GM23338 (cell line): ENCODE data around the gene RMND1.

ENCODE experiments used
- CREB1 ChIP-seq: fragments of 250-450 bp; sonication (Bioruptor Pico); IDR thresholded peaks from 2 replicates; pipeline ENCODE4 v1.5.0; 2020; ENCODE audit warnings: low read depth, mild to moderate bottlenecking, moderate library complexity
- EZH2 ChIP-seq: fragments of 200-600 bp; sonication (generic); IDR thresholded peaks from one replicate; pipeline ENCODE4 v1.8.0; 2017; ENCODE audit warnings: antibody characterized with exemption, mild to moderate bottlenecking, low read depth; ENCODE audit not compliant: unreplicated experiment
- EZH2phosphoT487 ChIP-seq: fragments of 200-600 bp; sonication (generic); IDR thresholded peaks from one replicate; pipeline ENCODE4 v1.8.1; 2018; ENCODE audit warnings: antibody characterized with exemption; ENCODE audit not compliant: unreplicated experiment
- JUNB ChIP-seq: IDR thresholded peaks from one replicate; pipeline ENCODE4 v1.6.1; 2016; ENCODE audit warnings: antibody characterized with exemption; ENCODE audit not compliant: unreplicated experiment
- NANOG ChIP-seq: IDR thresholded peaks from 2 replicates; pipeline ENCODE4 v1.6.1; 2016; ENCODE audit warnings: antibody characterized with exemption, borderline replicate concordance
- POLR2AphosphoS5 ChIP-seq: IDR thresholded peaks from 2 replicates; pipeline ENCODE4 v1.6.1; 2016; ENCODE audit warnings: antibody characterized with exemption, low read depth
- STAT1 ChIP-seq: IDR thresholded peaks from one replicate; pipeline ENCODE4 v1.6.1; 2016; ENCODE audit warnings: antibody characterized with exemption; ENCODE audit not compliant: unreplicated experiment
- ZNF114 ChIP-seq: fragments of 250-450 bp; sonication (Bioruptor Pico); IDR thresholded peaks from 2 replicates; pipeline ENCODE4 v1.5.0; 2020; ENCODE audit warnings: mild to moderate bottlenecking, moderate library complexity
- TF ChIP-seq, protein P1 (sequence below), 2 experiments: fragments of 200-600 bp in 1 of 2; sonication (generic) in 1 of 2; conservative IDR thresholded peaks; 2 replicates each; pipeline versions ENCODE4 v1.5.1 to v1.6.1; 2016 to 2017; ENCODE audit warnings: antibody characterized with exemption in 2 of 2, low read depth in 2 of 2, mild to moderate bottlenecking in 2 of 2, moderate library complexity in 1 of 2
- TF ChIP-seq, protein P2 (sequence below): IDR thresholded peaks from one replicate; pipeline ENCODE4 v1.6.1; 2018; ENCODE audit warnings: antibody characterized with exemption; ENCODE audit not compliant: unreplicated experiment
- TF ChIP-seq, protein P3 (sequence below): fragments of 250-450 bp; sonication (Bioruptor Pico); IDR thresholded peaks from 2 replicates; pipeline ENCODE4 v1.5.0; 2020; ENCODE audit warnings: mild to moderate bottlenecking, moderate library complexity

DNA sequence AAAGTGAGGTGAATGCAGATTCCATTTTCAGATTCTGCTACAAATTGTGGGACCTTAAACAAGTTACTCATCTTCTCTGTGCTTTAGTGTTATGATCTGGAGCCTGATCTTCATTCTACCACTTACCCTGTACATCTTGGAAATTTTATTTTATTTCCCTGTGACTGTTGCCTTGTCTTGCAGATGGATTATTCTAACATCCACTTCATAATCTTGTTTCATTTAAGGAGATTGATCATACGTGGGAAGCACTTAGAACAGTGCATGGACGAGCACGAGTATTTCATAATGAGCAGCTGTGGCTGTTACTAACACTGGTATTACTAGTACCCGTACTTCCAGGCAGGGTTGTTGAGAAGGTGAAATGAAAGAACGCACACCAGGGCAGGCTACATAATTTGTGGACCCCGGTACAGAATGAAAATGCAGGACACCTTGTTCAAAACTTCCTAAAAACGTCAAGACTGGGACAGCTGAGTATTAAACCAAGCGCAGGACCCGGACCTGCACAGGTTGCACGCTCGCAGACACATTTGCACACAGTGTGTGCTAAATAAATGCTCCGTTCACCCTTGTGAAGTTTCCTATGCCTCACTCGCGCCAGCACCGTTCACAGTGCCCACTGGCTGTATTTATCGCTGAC, 41.4 kb upstream of the RMND1 start:
- TF ChIP-seq STAT1 (no peak), ZNF114 (CRISPR knock-in tag) (no peak), POLR2AphosphoS5 (no peak), EZH2phosphoT487 (no peak), JUNB (no peak), EZH2 (no peak), CREB1 (CRISPR knock-in tag) (no peak), NANOG (no peak)
- TF ChIP-seq, protein P1, sequence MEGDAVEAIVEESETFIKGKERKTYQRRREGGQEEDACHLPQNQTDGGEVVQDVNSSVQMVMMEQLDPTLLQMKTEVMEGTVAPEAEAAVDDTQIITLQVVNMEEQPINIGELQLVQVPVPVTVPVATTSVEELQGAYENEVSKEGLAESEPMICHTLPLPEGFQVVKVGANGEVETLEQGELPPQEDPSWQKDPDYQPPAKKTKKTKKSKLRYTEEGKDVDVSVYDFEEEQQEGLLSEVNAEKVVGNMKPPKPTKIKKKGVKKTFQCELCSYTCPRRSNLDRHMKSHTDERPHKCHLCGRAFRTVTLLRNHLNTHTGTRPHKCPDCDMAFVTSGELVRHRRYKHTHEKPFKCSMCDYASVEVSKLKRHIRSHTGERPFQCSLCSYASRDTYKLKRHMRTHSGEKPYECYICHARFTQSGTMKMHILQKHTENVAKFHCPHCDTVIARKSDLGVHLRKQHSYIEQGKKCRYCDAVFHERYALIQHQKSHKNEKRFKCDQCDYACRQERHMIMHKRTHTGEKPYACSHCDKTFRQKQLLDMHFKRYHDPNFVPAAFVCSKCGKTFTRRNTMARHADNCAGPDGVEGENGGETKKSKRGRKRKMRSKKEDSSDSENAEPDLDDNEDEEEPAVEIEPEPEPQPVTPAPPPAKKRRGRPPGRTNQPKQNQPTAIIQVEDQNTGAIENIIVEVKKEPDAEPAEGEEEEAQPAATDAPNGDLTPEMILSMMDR (conservative IDR thresholded peaks at IDR 0.05; ENCODE audit: low read depth in 2 of 2): no peak
- TF ChIP-seq, protein P2, sequence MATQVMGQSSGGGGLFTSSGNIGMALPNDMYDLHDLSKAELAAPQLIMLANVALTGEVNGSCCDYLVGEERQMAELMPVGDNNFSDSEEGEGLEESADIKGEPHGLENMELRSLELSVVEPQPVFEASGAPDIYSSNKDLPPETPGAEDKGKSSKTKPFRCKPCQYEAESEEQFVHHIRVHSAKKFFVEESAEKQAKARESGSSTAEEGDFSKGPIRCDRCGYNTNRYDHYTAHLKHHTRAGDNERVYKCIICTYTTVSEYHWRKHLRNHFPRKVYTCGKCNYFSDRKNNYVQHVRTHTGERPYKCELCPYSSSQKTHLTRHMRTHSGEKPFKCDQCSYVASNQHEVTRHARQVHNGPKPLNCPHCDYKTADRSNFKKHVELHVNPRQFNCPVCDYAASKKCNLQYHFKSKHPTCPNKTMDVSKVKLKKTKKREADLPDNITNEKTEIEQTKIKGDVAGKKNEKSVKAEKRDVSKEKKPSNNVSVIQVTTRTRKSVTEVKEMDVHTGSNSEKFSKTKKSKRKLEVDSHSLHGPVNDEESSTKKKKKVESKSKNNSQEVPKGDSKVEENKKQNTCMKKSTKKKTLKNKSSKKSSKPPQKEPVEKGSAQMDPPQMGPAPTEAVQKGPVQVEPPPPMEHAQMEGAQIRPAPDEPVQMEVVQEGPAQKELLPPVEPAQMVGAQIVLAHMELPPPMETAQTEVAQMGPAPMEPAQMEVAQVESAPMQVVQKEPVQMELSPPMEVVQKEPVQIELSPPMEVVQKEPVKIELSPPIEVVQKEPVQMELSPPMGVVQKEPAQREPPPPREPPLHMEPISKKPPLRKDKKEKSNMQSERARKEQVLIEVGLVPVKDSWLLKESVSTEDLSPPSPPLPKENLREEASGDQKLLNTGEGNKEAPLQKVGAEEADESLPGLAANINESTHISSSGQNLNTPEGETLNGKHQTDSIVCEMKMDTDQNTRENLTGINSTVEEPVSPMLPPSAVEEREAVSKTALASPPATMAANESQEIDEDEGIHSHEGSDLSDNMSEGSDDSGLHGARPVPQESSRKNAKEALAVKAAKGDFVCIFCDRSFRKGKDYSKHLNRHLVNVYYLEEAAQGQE: no peak
- TF ChIP-seq, protein P3, sequence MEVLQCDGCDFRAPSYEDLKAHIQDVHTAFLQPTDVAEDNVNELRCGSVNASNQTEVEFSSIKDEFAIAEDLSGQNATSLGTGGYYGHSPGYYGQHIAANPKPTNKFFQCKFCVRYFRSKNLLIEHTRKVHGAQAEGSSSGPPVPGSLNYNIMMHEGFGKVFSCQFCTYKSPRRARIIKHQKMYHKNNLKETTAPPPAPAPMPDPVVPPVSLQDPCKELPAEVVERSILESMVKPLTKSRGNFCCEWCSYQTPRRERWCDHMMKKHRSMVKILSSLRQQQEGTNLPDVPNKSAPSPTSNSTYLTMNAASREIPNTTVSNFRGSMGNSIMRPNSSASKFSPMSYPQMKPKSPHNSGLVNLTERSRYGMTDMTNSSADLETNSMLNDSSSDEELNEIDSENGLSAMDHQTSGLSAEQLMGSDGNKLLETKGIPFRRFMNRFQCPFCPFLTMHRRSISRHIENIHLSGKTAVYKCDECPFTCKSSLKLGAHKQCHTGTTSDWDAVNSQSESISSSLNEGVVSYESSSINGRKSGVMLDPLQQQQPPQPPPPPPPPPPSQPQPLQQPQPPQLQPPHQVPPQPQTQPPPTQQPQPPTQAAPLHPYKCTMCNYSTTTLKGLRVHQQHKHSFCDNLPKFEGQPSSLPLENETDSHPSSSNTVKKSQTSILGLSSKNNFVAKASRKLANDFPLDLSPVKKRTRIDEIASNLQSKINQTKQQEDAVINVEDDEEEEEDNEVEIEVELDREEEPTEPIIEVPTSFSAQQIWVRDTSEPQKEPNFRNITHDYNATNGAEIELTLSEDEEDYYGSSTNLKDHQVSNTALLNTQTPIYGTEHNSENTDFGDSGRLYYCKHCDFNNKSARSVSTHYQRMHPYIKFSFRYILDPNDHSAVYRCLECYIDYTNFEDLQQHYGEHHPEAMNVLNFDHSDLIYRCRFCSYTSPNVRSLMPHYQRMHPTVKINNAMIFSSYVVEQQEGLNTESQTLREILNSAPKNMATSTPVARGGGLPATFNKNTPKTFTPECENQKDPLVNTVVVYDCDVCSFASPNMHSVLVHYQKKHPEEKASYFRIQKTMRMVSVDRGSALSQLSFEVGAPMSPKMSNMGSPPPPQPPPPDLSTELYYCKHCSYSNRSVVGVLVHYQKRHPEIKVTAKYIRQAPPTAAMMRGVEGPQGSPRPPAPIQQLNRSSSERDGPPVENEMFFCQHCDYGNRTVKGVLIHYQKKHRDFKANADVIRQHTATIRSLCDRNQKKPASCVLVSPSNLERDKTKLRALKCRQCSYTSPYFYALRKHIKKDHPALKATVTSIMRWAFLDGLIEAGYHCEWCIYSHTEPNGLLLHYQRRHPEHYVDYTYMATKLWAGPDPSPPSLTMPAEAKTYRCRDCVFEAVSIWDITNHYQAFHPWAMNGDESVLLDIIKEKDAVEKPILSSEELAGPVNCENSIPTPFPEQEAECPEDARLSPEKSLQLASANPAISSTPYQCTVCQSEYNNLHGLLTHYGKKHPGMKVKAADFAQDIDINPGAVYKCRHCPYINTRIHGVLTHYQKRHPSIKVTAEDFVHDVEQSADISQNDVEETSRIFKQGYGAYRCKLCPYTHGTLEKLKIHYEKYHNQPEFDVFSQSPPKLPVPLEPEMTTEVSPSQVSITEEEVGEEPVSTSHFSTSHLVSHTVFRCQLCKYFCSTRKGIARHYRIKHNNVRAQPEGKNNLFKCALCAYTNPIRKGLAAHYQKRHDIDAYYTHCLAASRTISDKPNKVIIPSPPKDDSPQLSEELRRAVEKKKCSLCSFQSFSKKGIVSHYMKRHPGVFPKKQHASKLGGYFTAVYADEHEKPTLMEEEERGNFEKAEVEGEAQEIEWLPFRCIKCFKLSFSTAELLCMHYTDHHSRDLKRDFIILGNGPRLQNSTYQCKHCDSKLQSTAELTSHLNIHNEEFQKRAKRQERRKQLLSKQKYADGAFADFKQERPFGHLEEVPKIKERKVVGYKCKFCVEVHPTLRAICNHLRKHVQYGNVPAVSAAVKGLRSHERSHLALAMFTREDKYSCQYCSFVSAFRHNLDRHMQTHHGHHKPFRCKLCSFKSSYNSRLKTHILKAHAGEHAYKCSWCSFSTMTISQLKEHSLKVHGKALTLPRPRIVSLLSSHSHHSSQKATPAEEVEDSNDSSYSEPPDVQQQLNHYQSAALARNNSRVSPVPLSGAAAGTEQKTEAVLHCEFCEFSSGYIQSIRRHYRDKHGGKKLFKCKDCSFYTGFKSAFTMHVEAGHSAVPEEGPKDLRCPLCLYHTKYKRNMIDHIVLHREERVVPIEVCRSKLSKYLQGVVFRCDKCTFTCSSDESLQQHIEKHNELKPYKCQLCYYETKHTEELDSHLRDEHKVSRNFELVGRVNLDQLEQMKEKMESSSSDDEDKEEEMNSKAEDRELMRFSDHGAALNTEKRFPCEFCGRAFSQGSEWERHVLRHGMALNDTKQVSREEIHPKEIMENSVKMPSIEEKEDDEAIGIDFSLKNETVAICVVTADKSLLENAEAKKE: no peak
